Subcutaneous abdominal adipose tissue (tissue), 5 donors: ENCODE measurements around the gene ECD.
"Not testable (repeated sequence)": the region's sequence is repeated elsewhere in the genome, so short reads cannot be mapped to it uniquely, and the experiment has no call there.

ENCODE experiments used
- H3K27ac ChIP-seq: one replicate; pipeline ENCODE4 v1.7.0; 2013; ENCODE audit warnings: low read depth, mild to moderate bottlenecking, inconsistent platforms, low read length, moderate library complexity
- H3K27me3 ChIP-seq, 5 donors: one replicate each; pipeline ENCODE4 v1.7.0; 2013; ENCODE audit warnings: low read length in 5 of 5, inconsistent platforms in 1 of 5; ENCODE audit not compliant: control insufficient read depth in 5 of 5, insufficient read depth in 4 of 5
- H3K36me3 ChIP-seq, 5 donors: one replicate each; pipeline ENCODE4 v1.7.0; 2013; ENCODE audit warnings: low read length in 5 of 5; ENCODE audit not compliant: control insufficient read depth in 5 of 5, insufficient read depth in 5 of 5
- H3K4me1 ChIP-seq, 5 donors: one replicate each; pipeline ENCODE4 v1.7.0; 2013; ENCODE audit warnings: low read length in 5 of 5, mild to moderate bottlenecking in 3 of 5, moderate library complexity in 1 of 5; ENCODE audit not compliant: control insufficient read depth in 5 of 5, insufficient read depth in 5 of 5
- H3K4me3 ChIP-seq, 5 donors: one replicate each; pipeline ENCODE4 v1.7.0; 2013; ENCODE audit warnings: low read length in 5 of 5, low read depth in 1 of 5
- H3K9ac ChIP-seq, 5 donors: one replicate each; pipeline ENCODE4 v1.7.0; 2013; ENCODE audit warnings: low read length in 5 of 5, mild to moderate bottlenecking in 4 of 5, moderate library complexity in 3 of 5
- H3K9me3 ChIP-seq, 5 donors: one replicate each; pipeline ENCODE4 v1.7.0; 2013; ENCODE audit warnings: low read length in 5 of 5; ENCODE audit not compliant: control insufficient read depth in 5 of 5
- donor health status: healthy.
- donor health status: healthy.
- donor health status: healthy.
- donor health status: healthy.
- donor health status: healthy.

The ECD gene

DNA sequence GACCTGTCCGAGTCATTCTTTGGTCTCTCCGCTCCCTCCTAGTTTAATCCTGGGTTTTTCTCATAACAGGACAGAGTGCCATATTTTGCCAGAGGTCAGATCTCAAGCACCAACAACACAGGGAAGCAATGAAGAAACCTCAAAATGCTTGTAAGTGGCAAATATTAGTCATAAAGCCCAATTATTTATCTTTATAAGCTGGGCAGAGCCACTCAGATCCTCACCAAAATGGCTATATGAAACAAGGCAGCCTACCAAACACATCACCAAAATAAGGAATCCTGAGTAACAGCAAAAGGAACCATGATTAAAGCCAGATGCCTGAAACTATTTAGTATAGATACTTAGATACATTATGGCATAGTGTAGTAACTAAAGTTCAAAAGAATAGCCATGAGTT is 4.7 kb downstream of the ECD start:
- H3K4me3 ChIP-seq, result no peak overlapping the region
- no peaks in the 10 kb centered on the region for H3K9me3 ChIP-seq
- H3K36me3 ChIP-seq, result peaks cover 17 to 26% (median 19%) of the 10 kb centered on the region in 5 donors
- H3K27me3 ChIP-seq, result no peaks in the 10 kb centered on the region
- peak overlapping the region in 2 of 5 donors; percentile 25 to 41 for H3K9ac ChIP-seq
- H3K27ac ChIP-seq, result peak overlapping the region; percentile 33
- H3K4me1 ChIP-seq, result peaks cover 0 to 26% (median 18%) of the 10 kb centered on the region in 5 donors

DNA sequence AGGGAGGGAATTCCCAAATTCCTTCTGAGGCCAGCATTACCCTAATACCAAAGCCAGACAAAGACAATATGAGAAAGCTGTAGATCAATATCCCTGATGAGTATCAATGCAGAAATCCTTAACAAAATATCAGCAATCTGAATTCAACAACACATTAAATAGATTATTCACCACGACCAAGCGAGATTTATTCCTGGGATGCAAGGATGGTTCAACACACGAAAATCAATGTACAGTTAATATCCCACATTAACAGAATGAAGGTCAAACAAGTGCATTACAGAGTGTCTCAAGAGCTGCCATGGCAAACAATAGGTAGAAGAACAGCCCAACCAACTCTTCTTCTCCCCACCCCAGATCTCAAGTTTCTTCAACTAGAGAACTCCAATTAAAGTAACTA is 6.1 kb downstream of the ECD start:
- no peak overlapping the region for H3K27ac ChIP-seq
- H3K27me3 ChIP-seq, result no peaks in the 10 kb centered on the region
- no peak overlapping the region for H3K9ac ChIP-seq
- peaks cover 17 to 28% (median 19%) of the 10 kb centered on the region in 5 donors for H3K36me3 ChIP-seq
- H3K9me3 ChIP-seq, result no peaks in the 10 kb centered on the region
- H3K4me3 ChIP-seq, result no peak overlapping the region
- H3K4me1 ChIP-seq, result peaks cover 0 to 16% (median 8%) of the 10 kb centered on the region in 5 donors

DNA sequence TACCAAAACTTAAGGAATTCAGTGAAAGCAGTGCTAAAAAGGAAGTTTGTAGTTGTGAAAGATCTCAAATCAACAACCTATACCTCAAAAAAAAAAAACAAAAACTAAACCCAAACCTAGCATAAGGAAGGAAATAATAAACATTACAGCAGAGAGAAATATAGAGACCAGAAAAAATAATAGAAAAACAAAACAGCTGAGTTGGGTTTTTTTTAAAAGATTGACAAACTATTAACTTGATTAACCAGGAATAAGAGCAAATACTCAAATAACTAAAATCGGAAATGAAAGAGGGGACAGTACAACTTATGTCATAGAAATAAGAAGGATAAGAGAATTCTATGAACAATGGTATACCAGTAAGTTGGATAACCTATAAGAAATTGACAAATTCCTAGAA is 6.7 kb downstream of the ECD start:
- H3K27ac ChIP-seq, result no peak overlapping the region
- H3K27me3 ChIP-seq, result no peaks in the 10 kb centered on the region
- no peak overlapping the region for H3K4me3 ChIP-seq
- no peaks in the 10 kb centered on the region for H3K9me3 ChIP-seq
- H3K9ac ChIP-seq, result no peak overlapping the region
- peaks cover 21 to 34% (median 24%) of the 10 kb centered on the region in 5 donors for H3K36me3 ChIP-seq
- peaks cover 0 to 13% (median 5%) of the 10 kb centered on the region in 5 donors for H3K4me1 ChIP-seq

DNA sequence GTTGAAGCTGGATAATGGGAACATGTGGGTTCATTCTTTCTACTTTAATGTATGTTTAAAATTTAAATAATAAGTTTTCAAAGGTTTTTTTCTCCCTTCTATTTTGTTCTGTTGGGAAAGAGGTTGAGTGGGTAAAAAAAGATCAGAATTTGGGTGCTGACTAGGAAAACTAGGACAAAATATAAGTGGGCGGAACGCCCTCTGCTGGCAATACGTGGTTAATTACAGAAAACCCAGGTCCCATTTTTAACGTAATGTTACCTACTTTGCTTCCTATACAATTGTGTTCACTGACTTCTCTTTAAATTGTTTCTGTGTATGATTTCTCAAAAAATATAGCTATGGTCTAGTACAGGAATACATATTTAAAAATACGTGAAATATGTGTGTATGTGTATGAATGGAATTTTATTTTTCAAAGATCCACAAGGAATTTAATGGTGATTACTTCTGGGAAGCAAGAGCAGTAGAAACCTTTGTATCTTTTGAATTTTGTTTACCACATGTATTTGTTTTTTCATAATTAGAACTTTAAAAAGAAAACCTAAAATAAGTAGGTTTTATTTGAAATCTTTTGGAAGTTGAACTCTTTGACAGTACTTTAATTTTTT is 8.7 kb downstream of the ECD start:
- Histone ChIP-seq H3K36me3 (peaks cover 27 to 47% (median 30%) of the 10 kb centered on the region in 5 donors), H3K9me3 (no peaks in the 10 kb centered on the region)

DNA sequence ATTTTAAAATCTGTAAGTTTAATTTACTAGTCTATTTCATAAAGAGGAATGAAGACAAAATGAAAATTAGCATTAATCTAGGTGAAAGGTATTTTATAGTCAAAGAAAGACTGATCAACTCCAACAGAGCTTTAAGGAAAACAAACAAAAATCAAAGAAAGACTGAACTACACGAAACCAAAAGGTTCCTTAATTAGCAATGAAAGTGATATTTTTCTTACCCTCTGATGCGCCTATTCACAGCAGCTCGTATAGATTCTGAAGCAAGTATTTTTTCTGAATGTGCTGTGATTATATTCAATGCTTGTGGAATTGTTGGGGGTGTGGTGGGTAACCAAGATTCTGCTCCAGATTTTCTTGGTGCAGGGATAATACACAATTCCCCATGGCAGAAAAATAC is 11.8 kb downstream of the ECD start:
- Histone ChIP-seq H3K27me3 (no peaks in the 10 kb centered on the region), H3K27ac (no peak overlapping the region), H3K9ac (no peak overlapping the region), H3K36me3 (peaks cover 19 to 53% (median 40%) of the 10 kb centered on the region in 5 donors), H3K4me1 (no peaks in the 10 kb centered on the region), H3K9me3 (no peaks in the 10 kb centered on the region), H3K4me3 (no peak overlapping the region)

More for the DNA sequence above, 8.7 kb downstream of the ECD start:
- H3K27me3 ChIP-seq, result no peaks in the 10 kb centered on the region
- no peak overlapping the region for H3K9ac ChIP-seq
- peaks cover 0 to 10% (median 4%) of the 10 kb centered on the region in 5 donors for H3K4me1 ChIP-seq
- no peak overlapping the region for H3K4me3 ChIP-seq
- peak overlapping the region; percentile 23 for H3K27ac ChIP-seq

DNA sequence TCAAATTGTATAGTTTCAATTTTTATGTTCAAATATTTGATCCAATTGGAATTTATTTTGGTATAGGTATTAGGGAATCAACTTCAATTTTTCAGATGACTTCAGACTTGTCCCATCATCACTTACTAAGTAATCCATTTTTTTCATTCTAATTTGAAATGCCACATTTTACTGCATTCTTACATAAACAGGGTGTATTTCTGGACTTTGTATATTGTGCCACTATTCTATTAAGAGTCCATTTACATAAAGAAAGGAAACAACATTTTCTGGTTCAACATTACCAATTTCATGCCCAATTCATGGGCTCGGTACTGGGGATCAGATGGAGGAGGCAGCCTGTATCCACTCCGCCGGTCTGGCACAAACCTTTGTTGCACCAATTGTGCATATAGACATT is 15.8 kb downstream of the ECD start:
- Histone ChIP-seq H3K9ac (no peak overlapping the region), H3K27me3 (no peaks in the 10 kb centered on the region), H3K4me1 (no peaks in the 10 kb centered on the region), H3K36me3 (peaks cover 30 to 62% (median 51%) of the 10 kb centered on the region in 5 donors), H3K27ac (no peak overlapping the region), H3K9me3 (no peaks in the 10 kb centered on the region), H3K4me3 (no peak overlapping the region)

DNA sequence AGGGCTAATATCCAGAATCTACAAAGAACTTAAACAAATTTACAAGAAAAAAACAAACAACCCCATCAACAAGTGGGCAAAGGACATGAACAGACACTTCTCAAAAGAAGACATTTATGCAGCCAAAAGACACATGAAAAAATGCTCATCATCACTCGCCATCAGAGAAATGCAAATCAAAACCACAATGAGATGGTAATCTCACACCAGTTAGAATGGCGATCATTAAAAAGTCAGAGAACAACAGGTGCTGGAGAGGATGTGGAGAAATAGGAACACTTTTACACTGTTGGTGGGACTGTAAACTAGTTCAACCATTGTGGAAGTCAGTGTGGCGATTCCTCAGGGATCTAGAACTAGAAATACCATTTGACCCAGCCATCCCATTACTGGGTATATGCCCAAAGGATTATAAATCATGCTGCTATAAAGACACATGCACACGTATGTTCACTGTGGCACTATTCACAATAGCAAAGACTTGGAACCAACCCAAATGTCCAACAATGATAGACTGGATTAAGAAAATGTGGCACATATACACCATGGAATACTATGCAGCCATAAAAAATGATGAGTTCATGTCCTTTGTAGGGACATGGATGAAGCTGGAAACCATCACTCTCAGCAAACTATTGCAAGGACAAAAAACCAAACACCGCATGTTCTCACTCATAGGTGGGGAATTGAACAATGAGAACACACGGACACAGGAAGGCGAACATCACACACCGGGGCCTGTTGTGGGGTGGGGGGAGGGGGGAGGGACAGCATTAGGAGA is 17.0 kb downstream of the ECD start:
- H3K4me1 ChIP-seq, H3K4me3 ChIP-seq, H3K9ac ChIP-seq, H3K27ac ChIP-seq, H3K27me3 ChIP-seq, H3K9me3 ChIP-seq: not testable (repeated sequence)
- peaks cover 28 to 65% (median 53%) of the 10 kb centered on the region in 5 donors for H3K36me3 ChIP-seq

DNA sequence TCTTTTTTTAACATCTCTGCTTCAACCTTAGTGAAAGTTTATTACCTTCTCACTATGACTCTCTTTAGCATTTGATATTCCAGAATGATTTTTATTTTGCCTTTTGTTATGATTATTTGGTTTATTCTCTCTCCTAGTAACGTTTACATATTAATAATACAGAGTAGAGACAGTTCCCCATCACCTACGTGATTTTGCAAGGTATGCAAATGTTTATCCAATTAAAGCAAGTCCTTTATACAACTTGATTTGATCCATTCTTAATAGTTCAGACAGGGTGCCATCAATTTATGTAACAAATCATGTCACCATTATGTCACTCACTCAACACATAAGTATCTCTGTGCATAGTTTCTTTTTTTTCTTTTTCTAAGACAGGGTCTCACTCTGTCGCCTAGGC is 26.2 kb downstream of the ECD start:
- peaks cover 0 to 12% (median 10%) of the 10 kb centered on the region in 5 donors for H3K4me1 ChIP-seq
- H3K27ac ChIP-seq, result no peak overlapping the region
- no peaks in the 10 kb centered on the region for H3K27me3 ChIP-seq
- H3K36me3 ChIP-seq, result peaks cover 41 to 69% (median 53%) of the 10 kb centered on the region in 5 donors
- no peak overlapping the region for H3K4me3 ChIP-seq
- H3K9me3 ChIP-seq, result no peaks in the 10 kb centered on the region
- H3K9ac ChIP-seq, result no peak overlapping the region

DNA sequence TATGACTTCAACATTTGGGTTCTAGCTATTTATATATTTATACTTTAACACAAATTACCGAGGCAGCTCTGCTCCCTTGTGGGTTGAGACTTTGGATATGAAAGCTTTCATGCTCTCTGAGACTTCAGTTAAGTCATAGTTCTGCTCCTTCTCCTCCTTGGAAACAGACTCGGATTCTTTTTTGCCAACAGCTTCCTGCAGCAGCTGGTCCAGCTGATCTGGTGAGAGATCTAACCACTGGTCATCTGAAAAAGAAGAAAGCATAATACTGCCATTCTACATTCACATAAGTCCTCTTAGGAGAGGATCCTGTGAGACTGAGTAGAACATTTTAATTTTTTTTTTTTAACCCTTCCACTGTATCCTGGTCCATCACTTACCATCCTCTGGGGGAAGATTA is 28.6 kb downstream of the ECD start:
- peak overlapping the region in 1 of 5 donors; percentile 46 for H3K9ac ChIP-seq
- H3K27ac ChIP-seq, result peak overlapping the region; percentile 60
- no peak overlapping the region for H3K4me3 ChIP-seq
- peaks cover 0 to 12% (median 10%) of the 10 kb centered on the region in 5 donors for H3K4me1 ChIP-seq
- H3K36me3 ChIP-seq, result peaks cover 47 to 72% (median 56%) of the 10 kb centered on the region in 5 donors
- H3K9me3 ChIP-seq, result no peaks in the 10 kb centered on the region
- no peaks in the 10 kb centered on the region for H3K27me3 ChIP-seq

DNA sequence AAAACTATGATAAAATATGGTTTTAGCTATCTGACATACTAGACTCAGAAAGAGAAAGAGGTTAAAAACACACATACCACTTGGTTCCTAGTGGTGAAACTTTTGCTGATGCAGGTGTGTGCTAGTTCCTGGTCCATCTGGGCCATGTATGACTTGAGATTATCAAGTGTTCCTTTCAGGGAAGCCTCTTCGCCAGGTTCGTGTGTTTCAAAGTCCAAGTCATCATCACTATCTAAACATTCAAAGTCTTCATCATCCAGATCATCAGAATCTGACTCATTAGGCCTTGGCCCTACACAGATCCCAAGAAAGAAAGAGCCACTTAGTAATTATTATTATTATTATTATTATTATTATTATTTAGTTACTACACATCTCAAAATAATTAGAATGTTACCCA is 31.2 kb downstream of the ECD start:
- H3K36me3 ChIP-seq, result peaks cover 45 to 74% (median 58%) of the 10 kb centered on the region in 5 donors
- H3K27ac ChIP-seq, result no peak overlapping the region

More for the DNA sequence above, 31.2 kb downstream of the ECD start:
- no peaks in the 10 kb centered on the region for H3K27me3 ChIP-seq
- no peak overlapping the region for H3K4me3 ChIP-seq
- H3K9ac ChIP-seq, result no peak overlapping the region
- H3K9me3 ChIP-seq, result no peaks in the 10 kb centered on the region
- peaks cover 0 to 18% (median 12%) of the 10 kb centered on the region in 5 donors for H3K4me1 ChIP-seq
